Lower lobe of right lung (tissue), 2 donors: ENCODE data around the gene CSH1. TPM values are rescaled to one million over a fixed set of nuclear protein-coding genes. Genes with fewer than 3 reads are reported as not detected.
"Not testable (repeated sequence)": the region's sequence is repeated elsewhere in the genome, so short reads cannot be mapped to it uniquely, and the experiment has no call there.

Source experiments
- ATAC-seq, 2 donors: fragments of 200-7000 bp; cut with Tn5 transposase; one replicate each; pipeline ENCODE4 v1.9.1; 2020 to 2022; ENCODE audit warnings: mild to moderate bottlenecking in 2 of 2, moderate library complexity in 2 of 2
- DNase-seq: peaks from one replicate; pipeline ENCODE4 v3.0.0-alpha.2; 2020
- H3K27ac ChIP-seq: fragments of 200-600 bp; one replicate; pipeline ENCODE4 v1.8.0; 2022
- H3K27me3 ChIP-seq: fragments of 200-600 bp; one replicate; pipeline ENCODE4 v1.8.0; 2022; ENCODE audit warnings: low read depth
- H3K36me3 ChIP-seq: fragments of 200-600 bp; one replicate; pipeline ENCODE4 v1.8.0; 2022; ENCODE audit warnings: mild to moderate bottlenecking
- H3K4me1 ChIP-seq: fragments of 200-600 bp; one replicate; pipeline ENCODE4 v1.8.0; 2022
- H3K4me3 ChIP-seq: fragments of 200-600 bp; one replicate; pipeline ENCODE4 v1.8.0; 2022; ENCODE audit warnings: mild to moderate bottlenecking
- H3K9me3 ChIP-seq: fragments of 200-600 bp; one replicate; pipeline ENCODE4 v1.8.0; 2022
- intact Hi-C: fragments of 100-400 bp; cut with DNase I; formaldehyde crosslinking; loops from one replicate; pipeline ENCODE4 v1.11.0; 2022
- total RNA-seq: library from RNA; stranded (reverse); fragmentation: NEBNext Ultra II Directional; extraction: Animal tissue kit (Norgen Biotek cat#: 25700); gene quantifications from one replicate; pipeline ENCODE4 v1.2.1, GENCODE V29; 2021
- TF ChIP-seq, protein P1 (sequence below): fragments of 200-600 bp; IDR thresholded peaks from one replicate; pipeline ENCODE4 v1.8.0; 2022; ENCODE audit warnings: antibody characterized with exemption, mild to moderate bottlenecking
- donor health status: DM: no; HTN: yes; CAD: no; lungs with severe emphysema.

CSH1 gene
- total RNA-seq, 1 donor from 2014 or later: not detected

DNA sequence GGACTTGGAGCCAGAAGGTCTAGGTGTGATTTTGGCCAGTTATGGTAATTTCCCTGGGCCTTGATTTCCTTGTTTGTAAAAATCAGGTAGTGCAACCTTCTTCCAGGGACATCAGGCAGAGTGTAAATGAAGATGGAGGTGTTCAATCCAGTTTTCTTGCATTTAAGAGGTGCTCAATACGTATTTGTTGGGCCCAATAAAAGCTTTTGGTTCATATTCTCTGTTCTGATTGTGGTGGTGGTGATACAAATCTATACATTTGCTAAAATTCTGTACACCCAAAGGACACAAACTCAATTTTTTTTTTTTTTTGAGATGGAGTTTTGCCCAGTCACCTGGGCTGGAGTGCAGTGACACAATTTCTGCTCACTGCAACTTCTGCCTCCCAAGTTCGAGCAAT is 29.8 kb upstream of the CSH1 start:
- H3K27me3 ChIP-seq: no peaks in the 10 kb centered on the region
- H3K9me3 ChIP-seq: no peaks in the 10 kb centered on the region
- H3K4me3 ChIP-seq: no peak overlapping the region
- DNase-seq (no peak), ATAC-seq (no peak)
- TF ChIP-seq, protein P1, sequence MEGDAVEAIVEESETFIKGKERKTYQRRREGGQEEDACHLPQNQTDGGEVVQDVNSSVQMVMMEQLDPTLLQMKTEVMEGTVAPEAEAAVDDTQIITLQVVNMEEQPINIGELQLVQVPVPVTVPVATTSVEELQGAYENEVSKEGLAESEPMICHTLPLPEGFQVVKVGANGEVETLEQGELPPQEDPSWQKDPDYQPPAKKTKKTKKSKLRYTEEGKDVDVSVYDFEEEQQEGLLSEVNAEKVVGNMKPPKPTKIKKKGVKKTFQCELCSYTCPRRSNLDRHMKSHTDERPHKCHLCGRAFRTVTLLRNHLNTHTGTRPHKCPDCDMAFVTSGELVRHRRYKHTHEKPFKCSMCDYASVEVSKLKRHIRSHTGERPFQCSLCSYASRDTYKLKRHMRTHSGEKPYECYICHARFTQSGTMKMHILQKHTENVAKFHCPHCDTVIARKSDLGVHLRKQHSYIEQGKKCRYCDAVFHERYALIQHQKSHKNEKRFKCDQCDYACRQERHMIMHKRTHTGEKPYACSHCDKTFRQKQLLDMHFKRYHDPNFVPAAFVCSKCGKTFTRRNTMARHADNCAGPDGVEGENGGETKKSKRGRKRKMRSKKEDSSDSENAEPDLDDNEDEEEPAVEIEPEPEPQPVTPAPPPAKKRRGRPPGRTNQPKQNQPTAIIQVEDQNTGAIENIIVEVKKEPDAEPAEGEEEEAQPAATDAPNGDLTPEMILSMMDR: no peak
- peaks cover 7% of the 10 kb centered on the region for H3K4me1 ChIP-seq
- no peaks in the 10 kb centered on the region for H3K36me3 ChIP-seq
- intact Hi-C loops: no loop called here
- H3K27ac ChIP-seq: no peak overlapping the region

DNA sequence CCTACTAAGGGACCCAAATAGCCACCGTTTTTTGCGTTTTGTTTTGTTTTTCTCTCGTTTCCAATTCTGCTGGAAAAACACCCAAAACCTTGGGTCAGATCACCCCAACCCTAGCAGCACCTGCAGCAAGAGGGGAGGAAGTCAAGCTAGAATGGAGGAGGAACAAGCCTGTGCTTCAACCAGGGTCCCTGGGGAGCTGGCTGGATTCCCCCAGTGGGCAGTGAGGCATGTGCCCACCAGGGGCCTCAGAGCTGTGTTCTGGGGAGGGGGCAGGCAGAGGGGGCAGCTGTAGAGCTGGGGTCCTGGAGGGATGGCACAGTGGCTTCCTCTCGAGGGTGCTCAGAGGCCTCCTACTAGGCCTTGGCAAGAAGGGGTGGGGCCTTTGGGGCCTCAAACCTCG is 29.2 kb upstream of the CSH1 start:
- H3K27ac ChIP-seq: no peak overlapping the region
- no peaks in the 10 kb centered on the region for H3K27me3 ChIP-seq
- peaks cover 1% of the 10 kb centered on the region for H3K4me1 ChIP-seq
- intact Hi-C loops: no loop called here
- no peaks in the 10 kb centered on the region for H3K9me3 ChIP-seq
- no peak for ATAC-seq
- no peak overlapping the region for H3K4me3 ChIP-seq
- H3K36me3 ChIP-seq: no peaks in the 10 kb centered on the region
- DNase-seq: peak; percentile 14
- TF ChIP-seq, protein P1: no peak

DNA sequence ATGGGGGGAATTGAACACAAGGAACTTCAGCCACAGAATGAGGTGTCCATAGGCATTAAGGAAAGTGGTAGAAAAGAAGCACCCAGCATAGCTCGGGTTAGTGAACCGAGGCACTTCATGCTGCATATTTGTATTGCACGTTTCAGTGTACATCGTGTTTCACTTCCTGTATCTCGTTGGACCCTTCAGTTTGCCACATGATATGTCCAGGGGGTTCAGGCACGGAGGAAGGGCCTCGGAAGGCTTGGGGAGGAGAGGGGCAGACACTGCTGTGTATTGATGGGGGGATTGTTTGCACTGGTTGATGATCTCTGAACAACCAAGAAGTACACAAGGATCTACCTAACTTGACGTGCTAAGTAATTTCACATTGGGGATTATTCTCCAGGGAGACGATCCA is 26.0 kb upstream of the CSH1 start:
- intact Hi-C loops, H3K4me1 ChIP-seq, ATAC-seq, H3K36me3 ChIP-seq, H3K4me3 ChIP-seq, H3K27ac ChIP-seq, H3K27me3 ChIP-seq, H3K9me3 ChIP-seq: not testable (repeated sequence)
- DNase-seq: peak; percentile 3

DNA sequence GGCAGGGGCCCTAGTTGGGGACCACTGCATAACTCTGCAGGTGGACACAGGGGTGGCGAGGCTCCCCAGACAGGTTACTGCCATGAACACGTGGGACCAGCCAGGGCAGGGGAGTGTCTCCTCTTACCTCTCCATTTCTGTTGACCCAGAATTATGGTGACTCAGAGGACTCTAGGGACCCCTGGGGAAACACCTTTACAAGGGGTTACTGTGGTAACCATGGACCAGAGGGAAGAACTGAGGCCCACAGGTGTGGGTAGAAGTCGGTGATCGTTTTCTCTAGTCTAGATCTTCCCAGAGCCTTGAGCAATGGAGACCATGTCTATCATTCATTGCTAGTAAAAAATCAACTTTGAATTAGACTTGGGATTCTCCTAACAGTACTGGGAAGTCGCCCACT is 24.4 kb upstream of the CSH1 start:
- H3K27ac ChIP-seq, DNase-seq, H3K27me3 ChIP-seq, H3K4me3 ChIP-seq, H3K36me3 ChIP-seq, intact Hi-C loops, ATAC-seq, H3K9me3 ChIP-seq, H3K4me1 ChIP-seq: not testable (repeated sequence)

DNA sequence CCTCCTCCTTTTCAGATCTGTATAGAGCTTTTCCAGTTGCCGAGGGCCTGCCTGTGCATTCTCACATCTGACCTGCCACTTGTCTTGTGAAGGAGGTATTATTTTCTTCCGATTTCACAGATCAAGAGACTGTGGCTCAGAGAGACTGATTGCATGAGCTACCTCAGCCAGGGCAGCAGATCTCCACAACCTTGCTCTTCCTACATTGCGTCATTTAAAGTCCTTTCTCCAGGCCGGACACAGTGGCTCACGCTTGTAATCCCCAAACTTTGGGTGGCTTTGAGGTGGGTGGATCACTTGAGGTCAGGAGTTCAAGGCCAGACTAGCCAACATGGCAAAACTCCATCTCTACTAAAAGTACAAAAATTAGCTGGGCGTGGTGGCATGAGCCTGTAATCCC is 23.7 kb upstream of the CSH1 start:
- H3K27me3 ChIP-seq, intact Hi-C loops, H3K36me3 ChIP-seq, H3K27ac ChIP-seq, ATAC-seq, DNase-seq, H3K9me3 ChIP-seq, H3K4me3 ChIP-seq, H3K4me1 ChIP-seq: not testable (repeated sequence)

DNA sequence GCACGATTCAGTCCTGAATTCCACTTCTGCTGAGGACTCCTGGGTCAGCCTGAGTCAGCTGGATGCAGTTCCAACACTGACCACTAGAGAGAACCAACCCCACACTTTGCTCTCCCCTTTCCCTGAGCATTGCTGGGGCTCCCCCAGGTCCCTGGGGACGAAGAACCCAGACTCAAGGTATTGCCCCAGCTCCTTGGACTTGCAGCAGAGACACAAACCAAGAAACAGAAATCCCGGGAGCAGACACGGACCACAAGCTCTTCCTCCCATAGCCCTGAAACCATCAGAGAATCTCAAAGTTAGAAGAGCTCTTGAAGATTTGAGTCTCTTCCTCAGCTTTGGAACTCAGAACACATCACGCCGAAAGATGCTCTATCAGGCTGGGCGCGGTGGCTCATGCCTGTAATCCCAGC is 22.9 kb upstream of the CSH1 start:
- H3K36me3 ChIP-seq: no peaks in the 10 kb centered on the region
- no peaks in the 10 kb centered on the region for H3K4me1 ChIP-seq
- DNase-seq (no peak), ATAC-seq (peak; percentile 89 to 91)
- no peak overlapping the region for H3K27ac ChIP-seq
- H3K9me3 ChIP-seq: no peaks in the 10 kb centered on the region
- H3K27me3 ChIP-seq: peaks cover 5% of the 10 kb centered on the region
- TF ChIP-seq, protein P1: peak; percentile 94
- intact Hi-C loops: no loop called here
- no peak overlapping the region for H3K4me3 ChIP-seq

DNA sequence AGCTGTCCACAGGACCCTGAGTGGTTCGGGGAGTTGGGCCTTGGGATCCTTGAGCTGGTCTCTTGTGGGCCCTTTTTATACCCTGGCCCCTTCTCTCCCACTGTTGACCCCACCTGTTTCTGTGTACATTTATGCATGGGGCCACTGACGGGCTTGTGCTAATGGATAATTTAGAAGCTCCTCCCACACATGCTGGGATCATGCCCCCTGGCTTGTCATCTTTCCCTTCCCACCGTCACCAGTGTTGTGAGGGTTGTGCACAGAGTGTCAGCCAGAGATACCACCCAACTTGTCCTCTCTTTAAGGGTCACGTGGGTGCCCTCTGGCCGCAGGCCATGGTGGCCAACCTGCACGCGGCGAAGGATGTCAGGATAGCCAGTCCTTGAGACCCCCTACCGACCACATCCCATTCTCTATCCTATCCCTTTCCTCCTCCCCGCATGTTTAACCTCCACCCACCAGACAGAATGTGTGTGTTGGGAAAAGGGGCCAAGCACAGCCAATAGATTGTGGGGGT is 22.5 kb upstream of the CSH1 start, which contains the start of gene GH1:
GH1 (minus strand) TSS at position 51 of the 517 bp plus-strand sequence. CDS start 63 bp downstream, outside the sequence.
- intact Hi-C loops, H3K36me3 ChIP-seq, H3K9me3 ChIP-seq, H3K4me3 ChIP-seq, H3K27me3 ChIP-seq, H3K27ac ChIP-seq, H3K4me1 ChIP-seq, ATAC-seq: not testable (repeated sequence)
- peak; percentile 26 for DNase-seq

DNA sequence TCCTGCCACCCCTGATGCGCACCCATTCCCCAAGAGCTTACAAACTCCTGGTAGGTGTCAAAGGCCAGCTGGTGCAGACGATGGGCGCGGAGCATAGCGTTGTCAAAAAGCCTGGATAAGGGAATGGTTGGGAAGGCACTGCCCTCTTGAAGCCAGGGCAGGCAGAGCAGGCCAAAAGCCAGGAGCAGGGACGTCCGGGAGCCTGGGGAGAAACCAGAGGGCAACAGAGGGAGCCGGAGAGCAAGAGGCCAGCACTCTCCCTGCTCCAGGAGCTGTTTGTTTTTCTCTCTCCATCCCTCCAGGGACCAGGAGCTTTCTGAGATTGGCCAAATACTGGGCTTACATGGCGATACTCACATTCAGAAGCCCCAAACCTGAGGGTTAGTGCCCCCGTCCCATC is 21.9 kb upstream of the CSH1 start:
- no peaks in the 10 kb centered on the region for H3K4me1 ChIP-seq
- no peaks in the 10 kb centered on the region for H3K36me3 ChIP-seq
- no peak overlapping the region for H3K27ac ChIP-seq
- H3K9me3 ChIP-seq: no peaks in the 10 kb centered on the region
- TF ChIP-seq, protein P1: no peak
- peaks cover 5% of the 10 kb centered on the region for H3K27me3 ChIP-seq
- no peak for DNase-seq
- intact Hi-C loops: no loop called here
- H3K4me3 ChIP-seq: no peak overlapping the region
- ATAC-seq: no peak
